ENCODE results near the gene MXD4.
"Not testable (repeated sequence)": the region's sequence is repeated elsewhere in the genome, so short reads cannot be mapped to it uniquely, and the experiment has no call there.

GRCh38 chr4:2275044-2275397, 13.1 kb upstream of the MXD4 start:
- not testable (repeated sequence) for TF ChIP-seq CTCF, POLR2A, EP300, POLR2AphosphoS5 (IDR thresholded peaks at IDR 0.05)

All from upper lobe of left lung (tissue), 4 donors.